NCI-H2227 (cell line): ENCODE results near the gene IMP3.

Experiments used
- DNase-seq: peaks from one replicate; lab custom pipeline; 2025; ENCODE audit not compliant: unreplicated experiment; lab: John Stamatoyannopoulos, UW

IMP3 gene

DNA sequence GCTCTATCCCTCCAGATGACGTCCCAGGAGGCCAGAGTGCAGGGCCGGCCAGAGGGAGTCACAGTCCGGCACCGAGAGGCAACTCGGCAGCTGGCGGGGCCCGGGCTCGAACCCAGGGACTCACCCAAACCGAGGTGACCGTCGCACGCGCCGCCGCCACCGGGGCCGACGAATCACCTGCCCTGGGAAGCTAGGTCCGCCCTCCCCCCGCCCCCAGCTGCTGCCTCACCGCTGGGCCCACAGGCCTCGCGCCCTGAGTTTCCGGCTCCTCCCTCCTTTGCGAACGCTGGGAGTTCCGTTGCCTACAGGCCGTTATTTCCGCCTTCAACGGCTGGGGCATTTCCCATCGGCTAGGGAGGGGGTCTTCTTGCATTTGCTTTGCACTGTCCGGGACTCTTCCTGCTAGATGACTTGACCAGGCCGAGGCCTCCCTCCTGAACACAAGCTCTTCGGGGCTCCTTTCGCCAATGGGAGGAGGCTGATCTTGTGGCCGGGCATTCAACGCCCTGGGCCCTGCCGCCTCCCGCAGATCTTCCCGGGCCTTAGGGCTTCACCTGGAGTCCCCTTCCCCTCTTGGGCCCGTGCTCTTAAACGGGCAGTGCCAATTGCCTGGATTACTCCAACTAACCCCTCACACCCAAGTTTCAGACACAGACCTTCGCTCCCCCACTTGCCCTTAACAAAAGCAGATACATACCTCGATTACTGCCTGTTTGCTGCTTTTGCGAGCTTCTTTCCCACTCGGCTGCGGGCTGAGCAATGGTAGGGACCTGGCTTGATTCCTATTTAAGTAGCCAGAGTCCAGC is 14.3 kb downstream of the IMP3 start, which contains the start of gene SNUPN:
Gene SNUPN, minus strand, starts transcription at position 184 of the 806 bp plus-strand sequence. CDS start 4,674 bp downstream, outside the sequence.
- peak; percentile 95 for DNase-seq

DNA sequence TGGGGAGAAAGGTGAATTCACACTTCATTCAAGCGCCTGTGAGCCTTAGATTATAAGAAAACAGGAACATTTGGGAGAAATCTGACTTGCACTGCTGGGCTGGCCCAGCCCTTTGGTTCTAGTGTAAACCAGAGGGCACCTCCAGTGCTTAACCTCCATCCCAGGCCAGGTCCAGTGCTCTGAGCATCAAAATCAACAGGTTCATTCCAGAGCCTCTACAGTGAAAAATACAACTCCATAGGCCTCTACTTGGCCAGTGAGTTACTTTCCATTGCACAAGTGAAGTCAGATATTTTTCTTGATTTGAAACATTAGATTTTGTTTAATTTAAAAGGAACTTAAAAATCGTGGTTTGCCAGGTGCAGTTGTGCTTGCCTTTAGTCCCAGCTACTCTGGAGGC is 17.5 kb downstream of the IMP3 start:
- no peak for DNase-seq

DNA sequence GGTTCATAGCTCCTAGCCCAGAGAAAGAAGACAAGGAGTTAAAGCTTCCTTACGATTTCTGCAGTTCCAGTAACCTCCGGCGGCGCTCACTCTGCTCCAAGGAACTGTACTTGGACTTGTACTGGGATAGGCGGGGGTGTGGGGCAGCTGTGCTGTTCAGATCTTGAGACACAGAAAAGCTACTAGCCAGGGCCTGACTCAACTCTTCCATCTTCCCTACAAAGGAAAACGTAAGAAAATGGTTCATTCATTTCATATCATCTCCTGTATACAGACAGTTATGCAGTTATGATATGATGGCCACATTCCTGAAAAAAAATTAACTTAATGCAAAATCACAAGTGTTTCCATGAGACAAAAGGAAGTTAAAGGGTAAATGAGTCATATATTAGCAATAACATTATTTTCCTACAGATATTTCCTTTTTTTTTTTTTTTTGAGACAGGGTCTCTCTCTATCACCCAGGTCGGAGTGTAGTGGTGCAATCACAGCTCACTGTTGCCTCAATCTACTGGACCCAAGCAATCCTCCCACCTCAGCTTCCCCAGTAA is 19.1 kb downstream of the IMP3 start:
- DNase-seq = no peak

DNA sequence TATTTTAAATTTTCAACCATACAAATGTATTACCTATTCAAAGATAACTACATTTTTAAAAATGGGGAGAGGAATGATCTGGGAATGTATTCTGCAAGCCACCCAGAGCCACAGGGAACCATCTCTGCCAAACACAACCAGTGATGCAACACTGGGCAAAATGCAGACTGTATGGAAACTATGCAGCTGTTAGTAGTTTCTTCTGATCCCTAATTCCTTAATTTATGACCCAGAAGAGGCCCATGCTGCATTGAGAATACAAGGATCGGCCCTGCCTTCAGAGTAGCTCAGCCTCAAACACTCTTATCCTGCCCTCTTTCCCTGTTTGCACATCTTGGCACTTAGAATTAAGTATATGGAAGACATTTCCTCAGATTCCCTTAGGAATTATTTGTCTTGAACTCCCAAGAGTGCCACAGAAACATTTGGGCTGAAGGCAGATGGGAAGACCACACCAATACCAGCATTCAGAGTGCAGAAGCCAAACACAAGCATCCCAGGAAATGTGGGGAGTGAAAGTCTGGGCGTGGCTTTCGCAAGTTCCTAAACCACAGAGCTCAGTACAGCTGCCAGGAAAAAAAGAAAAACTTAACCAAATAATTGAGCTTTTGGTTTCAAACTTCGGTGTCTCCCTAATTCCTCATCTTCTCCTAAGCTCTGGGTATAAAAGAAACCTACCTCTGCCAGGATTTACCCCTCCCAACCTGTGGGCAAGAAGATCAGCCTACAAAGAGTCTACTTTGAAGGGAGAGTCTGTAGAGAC is 19.8 kb downstream of the IMP3 start:
- DNase-seq = no peak

DNA sequence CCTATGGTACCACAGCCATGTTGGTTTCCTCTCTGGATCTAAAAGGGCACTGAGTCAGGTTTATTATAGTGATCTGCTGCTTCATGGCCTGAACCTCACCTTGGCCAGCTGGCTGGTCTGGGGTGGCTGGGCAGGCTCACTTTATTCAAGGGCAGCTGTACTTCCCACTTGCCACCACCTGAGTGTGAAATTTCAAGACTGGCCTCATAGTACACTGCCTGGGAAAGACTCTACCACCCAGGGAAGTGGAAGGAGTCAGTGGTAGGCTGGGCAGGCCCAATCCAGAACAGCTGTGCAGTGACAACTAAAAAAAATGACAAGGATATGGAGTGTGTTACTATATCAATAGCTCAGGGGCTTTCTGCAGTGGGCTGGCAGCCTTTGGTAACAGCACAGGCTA is 23.3 kb downstream of the IMP3 start:
- DNase-seq = no peak

DNA sequence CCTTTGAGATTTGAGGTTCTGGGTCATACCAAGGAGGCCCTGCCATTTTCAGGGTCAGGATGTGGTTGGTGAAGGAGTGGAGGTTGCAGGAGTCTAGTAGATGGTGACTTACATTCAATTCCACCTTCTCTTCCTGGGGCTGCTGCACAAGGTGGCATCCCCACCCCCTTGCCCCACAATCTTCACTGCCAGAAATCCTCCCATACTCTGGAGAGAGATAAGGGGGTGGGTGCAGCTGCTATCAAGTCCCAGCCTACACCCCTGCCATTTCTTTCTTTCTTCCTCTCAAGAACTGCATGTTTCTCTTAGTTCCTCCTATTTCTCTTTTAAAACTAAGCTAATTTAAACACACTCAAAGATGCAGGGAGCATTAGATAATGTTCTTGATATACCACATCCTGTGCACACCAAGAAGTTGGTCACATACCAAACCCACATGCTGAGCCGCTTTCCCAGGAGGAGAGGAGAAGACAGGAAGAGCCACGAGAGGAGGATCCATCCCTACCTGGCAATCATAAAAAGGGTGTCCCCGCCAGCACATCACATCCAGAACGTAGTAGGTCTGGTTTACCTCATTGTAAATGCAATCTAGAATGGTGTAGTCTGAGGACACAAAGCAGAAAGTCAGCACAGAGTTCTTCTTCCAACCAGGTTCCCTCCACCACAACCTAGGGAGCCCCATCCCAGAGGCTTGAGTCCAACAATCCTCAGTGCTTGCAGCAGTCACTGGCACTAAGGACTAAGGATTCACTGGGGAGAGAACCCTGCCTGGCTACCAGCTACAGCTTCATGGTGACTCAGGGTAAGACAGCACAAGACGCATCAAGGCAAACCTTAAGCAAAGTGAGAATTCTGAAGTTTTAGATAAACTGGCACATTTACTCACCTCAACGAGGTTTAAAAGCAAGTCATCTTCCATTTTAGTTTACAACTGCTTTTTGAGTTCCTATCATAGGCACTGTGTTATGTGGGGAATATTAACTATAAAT is 33.0 kb downstream of the IMP3 start:
- no peak for DNase-seq

DNA sequence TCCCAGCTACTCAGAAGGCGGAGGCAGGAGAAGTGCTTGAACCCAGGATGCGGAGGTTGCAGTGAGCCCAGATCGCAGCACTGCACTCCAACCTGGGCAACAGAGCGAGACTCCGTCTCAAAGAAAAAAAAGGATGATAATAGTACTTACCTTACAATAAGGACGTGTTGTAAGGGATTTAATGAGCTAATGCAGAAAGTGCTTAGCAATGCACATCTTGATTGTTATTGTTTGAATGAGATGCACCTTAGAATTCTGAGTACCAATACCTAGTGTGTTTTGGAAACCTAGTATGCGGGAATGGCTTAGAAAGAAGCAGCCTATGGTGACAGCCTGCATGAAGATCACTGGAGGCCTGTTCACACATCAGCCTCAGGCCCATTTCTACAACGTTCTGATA is 34.0 kb downstream of the IMP3 start:
- no peak for DNase-seq

DNA sequence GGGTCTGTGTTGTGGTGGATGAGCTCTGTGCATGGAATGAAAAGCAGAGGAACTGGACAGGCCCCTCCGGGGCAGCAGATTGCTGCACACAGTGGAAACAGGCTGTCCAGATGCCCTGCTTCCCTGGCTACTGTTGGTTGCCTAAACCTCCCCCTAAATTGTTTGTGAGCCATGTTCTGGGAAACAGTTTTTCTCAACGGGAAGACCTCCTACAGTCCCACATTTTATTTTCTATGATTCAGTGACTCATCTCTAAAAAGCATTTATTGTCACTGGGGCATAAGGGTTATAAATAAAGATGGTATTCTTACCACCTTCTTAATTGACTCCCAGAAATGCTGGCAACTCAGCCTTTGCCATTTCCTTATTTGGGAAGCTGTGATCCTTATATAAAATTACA is 40.6 kb downstream of the IMP3 start:
- DNase-seq = no peak

DNA sequence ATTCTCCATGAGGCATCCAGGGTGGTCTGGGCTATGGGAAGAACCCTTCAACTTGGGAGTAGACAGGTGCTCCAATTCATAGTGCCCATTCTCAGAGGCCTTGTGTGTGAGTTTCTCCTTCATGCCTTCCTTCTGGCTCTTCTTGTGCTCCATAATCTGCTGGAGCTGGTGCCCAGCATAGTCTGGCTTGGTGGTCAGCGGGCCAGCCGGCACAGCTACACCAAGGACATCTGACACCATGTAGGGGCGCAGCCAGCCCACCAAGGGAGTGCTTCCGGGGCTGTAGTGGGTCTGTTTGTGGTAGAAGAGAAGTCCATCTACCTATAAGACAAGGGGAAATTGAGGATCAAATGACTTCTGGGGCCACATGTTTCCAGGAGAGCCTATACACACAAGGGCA is 41.7 kb downstream of the IMP3 start:
- DNase-seq = no peak

DNA sequence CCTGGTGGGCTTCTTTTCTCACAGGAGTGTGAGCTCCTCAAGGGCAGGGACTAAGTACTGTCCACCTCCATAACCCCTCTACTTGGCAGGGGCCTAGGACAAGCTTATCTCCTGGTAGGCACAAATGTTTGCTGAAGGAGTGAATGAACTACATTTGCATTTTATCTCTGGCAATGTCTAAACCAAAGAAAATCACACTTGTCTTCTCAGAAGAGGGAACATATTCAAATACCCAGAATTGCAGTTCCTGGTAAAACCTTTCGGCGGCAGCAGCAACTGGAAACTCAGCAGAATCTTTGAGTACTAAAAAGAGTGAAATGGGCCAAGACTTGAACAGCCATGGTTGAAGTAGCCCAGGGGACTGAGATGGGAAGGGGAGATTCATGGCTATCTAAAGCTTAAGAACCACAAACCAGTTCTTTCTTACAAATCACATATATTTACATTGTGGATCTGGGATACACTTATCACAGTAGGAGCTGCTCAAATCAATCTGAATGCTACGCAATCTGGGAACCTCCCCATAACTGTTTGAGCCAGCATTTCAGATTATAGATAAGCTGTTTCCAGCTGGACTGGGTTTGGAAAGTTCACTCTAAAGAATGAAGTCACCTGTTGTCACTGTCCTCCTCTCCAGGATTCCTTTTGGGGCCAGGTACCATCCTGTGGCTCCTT is 42.2 kb downstream of the IMP3 start:
- DNase-seq = no peak

DNA sequence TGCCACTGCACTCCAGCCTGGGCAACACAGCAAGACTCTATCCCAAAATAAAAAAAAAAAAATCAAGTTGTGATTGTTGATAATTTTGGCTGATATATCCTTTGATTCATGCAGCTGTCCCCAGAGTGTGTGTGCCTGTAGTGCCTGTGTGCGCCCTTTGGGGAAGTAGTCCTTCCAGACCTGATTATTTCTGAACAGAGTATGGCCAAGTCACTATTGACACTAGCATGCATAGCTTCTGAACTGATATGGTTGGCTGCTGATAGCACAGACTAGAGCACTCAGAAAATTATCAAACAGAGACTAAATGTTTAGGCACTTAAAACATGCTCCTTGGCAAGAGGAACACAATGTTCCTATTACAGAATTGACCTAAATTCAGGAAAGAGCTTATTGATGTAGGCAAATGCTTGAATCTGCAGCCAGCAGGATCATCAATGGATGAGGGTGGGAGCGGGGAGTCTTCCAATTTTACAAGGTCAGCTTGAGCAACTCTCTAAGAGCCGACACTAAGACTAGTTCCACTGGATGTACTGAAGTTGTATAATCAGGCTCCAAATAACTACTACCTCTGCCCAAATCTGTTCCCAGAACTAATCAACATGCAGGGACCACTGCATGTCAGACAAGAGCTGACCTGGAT is 43.2 kb downstream of the IMP3 start:
- no peak for DNase-seq

DNA sequence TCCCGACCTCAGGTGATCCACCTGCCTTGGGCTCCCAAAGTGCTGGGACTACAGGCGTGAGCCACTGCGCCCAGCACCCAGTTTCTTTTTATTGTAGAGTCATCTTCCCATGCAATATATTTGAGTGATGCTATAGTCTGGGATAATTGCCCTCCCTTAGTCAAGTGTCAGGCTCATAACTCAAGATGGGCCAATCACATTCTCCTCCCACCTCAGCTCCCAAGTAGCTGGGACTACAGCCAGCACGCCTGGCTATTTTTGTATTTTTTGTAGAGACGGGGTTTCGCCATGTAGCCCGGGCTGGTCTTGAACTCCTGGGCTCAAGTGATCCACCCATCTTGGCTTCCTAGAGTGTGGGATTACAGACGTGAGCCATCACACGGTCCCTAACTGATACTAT is 45.7 kb downstream of the IMP3 start:
- no peak for DNase-seq

DNA sequence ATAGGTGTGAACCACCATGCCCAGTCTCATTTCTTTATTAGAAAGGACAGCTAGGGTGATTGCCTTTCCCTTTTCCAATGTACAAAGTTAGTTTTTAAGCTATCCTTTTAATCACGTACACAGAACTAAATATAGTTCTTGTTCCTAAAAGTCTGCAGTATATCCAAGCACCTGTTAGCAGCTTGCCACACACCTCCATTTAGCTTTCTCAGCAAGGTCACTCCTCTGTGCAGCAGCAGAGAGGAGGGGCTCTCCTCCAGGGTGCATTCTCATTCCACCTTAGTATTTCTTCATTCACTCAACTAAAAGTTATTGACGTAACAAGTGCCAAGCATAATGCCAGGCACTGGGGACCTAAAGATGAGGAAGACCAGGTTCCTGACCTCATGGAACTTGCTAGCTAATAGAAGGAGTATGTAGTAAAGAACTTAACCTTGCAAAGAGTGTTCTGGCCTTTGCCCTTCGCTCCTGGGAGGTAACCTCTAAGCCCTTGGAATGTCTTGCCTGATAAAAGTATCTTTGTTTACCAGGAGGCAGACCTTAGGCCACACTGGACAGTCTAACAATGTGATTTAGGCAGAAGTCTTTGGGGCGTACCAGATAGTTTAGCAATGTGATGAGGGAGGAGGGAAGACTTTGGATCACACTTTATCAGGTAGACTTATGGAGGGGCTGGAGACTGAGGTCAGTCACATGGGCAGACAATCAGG is 48.2 kb downstream of the IMP3 start:
- no peak for DNase-seq

DNA sequence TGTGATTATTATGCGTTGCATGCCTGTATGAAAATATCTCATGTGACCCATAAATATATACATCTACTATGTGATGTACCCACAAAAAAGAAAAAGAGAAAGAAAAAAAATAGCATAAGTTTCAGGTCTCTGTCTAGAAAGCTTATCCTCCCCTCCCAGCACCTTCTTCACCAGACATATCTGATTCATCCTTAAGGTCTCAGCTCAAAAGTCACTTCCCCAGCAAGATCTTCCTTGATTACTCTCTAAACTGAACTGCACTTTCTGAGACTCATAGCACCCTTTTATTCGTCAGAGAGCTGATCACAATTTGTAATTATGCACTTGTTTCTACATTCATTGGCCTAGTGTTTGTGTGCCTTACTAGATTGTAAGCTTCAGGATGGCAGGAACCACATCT is 49.8 kb downstream of the IMP3 start:
- no peak for DNase-seq
